NCI-H1092 treated with DMSO at 0.1 percent for 48 hours (cell line): ENCODE results near the gene IAH1.
A peak's percentile ranks its signal among the peaks of the same experiment; 100 is the strongest.

Source experiments
- DNase-seq: peaks from one replicate; lab custom pipeline; 2025; lab: John Stamatoyannopoulos, UW

Gene IAH1, protein sequence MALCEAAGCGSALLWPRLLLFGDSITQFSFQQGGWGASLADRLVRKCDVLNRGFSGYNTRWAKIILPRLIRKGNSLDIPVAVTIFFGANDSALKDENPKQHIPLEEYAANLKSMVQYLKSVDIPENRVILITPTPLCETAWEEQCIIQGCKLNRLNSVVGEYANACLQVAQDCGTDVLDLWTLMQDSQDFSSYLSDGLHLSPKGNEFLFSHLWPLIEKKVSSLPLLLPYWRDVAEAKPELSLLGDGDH

DNA sequence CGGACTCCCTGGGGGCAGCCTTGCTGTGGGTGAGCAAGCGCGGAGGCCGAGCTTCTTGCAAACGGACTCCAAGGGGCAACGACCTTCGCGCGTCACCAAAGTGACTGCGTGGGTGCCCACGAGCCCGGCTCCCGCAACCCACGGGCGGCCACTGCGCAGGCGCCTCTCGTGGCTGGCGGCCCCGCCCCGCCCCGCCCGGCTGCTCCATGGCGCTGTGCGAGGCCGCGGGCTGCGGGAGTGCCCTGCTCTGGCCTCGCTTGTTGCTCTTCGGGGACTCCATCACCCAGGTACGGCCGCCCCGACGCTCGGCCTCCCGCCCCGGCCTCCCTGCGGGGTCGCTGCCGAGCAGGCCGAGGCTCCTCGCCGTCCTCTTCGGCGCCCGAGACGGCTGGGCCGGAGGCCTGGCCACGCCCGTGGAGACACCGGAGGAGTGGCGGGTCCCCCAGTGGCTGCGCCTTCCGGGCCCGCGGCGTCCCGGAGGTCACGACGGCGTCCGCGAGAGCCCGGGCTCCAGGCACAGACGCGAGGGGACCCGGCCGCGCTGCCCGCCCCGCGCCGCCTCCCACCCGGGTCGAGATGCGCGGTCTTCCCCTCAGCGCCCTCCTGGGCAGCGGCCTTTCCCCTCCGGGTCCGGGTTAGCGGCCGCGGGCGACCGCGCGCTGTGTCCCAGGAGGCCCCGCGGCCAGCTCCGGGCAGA is at the start of gene IAH1:
Gene IAH1 (plus strand): TSS at position 191 of the 697 bp plus-strand sequence. CDS start 16 bp downstream, at position 207.
- peak; percentile 18 for DNase-seq

DNA sequence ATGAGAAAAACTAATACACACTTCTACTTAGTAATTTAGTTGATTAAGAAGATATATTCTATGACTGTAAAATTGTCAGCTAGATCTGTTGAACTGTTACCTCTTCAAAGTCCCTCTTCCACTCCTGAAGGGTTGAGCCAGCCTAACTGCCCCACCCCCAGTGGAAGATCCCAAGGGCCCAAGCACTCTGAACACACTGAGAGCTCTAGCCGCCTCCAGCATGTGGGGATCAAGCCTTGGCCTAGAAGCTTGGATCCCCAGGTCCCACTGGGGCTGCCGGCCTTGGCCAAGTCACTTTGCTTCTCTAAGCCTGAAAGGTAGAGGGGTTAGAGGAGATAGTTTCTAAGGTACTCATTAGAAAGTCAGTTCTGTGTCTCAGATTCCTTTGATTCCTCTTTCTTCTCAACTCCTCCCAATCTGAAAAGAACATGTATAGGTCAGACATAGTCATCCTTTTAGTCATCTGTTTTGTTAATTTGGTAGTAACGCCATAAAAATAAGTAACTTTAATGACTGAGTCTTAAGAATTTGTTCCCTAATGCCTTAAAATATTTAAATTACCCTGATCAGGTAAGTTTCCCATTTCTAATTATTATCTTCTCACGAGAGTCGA is 45.3 kb upstream of the IAH1 start:
- DNase-seq: no peak

DNA sequence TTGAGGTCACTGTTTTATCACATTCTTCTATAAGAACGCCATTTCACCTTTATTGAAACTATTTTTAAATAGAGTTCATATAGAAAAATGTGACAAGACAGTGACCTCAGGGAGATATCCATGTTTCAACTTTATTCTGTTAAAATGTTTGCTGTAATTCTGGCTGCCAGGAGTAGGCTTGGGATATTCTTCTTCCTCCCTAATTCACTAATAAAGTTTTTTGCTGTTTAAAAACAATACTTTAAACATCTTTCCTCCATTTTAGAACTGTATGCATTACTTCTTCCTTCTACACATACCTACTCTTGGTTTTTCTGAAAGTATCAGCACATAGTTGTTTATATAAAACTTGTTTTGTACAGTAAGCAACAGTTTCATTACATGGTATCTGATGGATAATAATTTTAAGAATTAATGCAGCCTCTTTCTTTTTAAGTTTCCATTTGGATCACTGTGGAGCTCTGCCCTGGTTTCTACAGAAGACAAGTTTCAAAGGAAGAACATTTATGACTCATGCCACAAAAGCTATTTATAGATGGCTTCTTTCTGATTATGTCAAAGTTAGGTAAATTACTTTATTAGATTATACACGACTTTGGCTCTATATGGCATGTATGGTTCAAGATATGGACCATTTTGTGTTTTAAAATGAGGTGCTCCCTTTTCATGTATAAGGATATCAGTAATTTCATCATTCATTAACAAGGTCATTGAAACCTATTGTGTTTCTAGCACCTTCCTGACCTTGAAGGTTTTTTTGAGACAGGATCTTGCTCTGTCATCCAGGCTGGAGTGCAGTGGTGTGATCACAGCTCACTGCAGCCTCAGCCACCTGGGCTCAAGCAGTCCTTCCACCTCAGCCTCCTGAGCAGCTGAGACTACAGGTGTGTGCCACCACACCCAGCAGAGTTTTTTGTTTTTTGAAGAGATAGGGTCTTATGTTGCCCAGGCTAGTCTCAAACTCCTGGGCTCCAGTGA is 43.7 kb upstream of the IAH1 start:
- DNase-seq: no peak

DNA sequence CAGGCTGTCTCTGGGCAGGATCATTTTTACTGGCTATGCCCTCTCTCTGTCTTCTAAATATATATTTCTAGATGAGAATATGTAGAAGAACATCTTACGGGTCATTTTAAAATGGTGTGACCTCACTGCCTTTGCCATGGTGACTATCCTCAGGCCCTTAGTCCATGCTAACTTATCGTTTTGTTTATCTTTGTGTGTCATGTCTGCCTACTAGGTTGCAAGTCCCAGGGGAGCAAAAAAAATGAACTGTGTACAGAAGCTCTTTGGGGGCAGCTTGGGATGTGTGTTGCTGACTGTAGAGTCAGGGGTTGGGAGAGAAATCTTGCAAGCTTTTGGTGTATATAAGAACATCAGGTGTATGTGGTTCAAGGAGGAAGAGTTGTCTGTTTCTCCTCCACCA is 39.9 kb upstream of the IAH1 start:
- DNase-seq: no peak

DNA sequence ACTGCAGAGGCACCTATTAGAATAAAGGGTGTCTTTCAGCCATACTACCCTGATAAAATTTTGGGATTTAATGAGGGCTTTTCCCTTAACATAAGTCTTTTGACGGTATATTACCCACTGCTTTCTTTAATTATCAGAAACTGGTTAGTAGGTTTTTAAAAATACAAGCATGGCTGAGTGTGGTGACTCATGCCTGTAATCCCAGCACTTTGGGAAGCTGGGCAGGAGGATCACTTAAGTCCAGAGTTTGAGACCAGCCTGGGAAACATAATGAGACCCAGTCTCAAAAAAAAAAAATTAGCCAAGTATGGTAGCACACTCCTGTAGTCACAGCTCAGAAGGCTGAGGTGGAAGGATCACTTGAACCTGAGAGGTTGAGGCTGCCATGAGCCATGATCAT is 34.8 kb upstream of the IAH1 start:
- DNase-seq: no peak

DNA sequence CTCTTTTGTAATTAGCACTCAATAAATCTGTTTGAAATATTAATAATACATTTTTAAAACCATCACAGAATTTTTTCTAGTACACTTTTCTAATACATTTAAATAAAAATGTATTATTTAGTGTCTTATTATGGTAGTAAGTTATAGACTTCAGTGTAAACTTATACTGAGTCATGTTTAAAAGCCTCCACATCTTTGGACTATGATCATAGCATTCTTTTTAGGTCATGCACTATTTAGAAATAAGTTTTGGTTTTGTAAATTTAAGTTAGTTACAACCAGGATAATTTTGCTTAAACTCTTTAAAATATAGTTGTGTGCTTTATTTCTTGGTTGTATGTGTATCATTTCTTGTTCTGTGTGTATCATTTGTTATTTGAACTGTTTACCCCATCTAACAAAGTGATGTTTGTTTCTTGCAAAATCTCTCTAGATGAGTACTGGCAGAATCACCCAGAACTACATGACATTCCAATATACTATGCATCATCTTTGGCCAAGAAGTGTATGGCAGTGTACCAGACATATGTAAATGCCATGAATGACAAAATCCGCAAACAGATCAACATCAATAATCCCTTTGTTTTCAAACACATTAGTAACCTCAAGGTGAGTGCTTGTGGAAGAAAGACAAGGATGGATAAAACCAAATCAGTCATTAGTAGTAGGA is 34.2 kb upstream of the IAH1 start:
- no peak for DNase-seq

DNA sequence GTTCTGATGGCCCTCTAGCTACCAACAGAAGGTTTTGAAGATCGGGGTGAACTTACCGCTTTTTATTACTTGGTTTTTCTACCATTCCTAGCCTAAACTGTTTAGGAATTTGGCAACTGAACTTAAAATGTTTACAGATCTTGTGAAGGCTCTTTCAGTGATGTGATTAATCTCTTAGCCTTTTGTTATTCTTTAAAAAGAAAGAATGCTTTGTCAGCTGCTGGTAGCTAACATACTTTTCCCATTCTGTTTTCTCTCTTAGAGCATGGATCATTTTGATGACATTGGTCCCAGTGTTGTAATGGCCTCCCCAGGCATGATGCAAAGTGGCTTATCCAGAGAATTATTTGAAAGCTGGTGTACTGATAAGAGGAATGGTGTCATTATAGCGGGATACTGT is 32.8 kb upstream of the IAH1 start:
- no peak for DNase-seq

DNA sequence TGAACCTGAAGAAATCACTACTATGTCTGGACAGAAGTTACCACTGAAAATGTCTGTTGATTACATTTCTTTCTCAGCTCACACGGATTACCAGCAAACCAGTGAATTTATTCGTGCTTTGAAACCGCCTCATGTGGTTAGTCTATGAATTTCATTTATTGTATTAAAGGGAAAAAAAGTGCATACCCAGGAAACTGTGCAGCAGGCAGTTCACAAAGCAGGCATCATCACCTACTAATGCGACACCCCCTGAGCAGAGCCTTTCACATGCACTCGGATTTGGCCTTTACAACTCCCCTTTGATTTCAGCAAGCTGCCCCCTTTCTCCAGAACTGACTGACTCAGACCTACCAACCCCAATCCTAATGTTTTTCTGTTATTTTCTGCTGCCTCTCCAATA is 30.8 kb upstream of the IAH1 start:
- DNase-seq: no peak

DNA sequence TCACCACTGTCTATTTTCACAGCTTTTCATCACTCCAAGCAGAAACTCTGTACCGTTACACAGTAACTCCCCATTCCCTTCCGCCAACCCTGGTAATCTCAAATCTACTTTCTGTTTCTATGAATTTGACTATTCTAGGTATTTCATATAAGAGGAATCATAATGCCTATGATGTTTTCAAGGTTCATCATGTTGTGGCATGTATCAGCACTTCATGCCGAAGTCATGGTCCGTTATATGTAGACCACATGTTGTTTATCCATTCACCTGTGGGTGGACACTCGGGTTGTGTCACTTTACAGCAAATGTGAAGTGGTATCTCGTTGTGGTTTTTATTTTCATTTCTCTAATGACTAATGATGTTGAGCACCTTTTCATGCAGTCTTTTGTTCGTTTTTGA is 29.3 kb upstream of the IAH1 start:
- DNase-seq: no peak

DNA sequence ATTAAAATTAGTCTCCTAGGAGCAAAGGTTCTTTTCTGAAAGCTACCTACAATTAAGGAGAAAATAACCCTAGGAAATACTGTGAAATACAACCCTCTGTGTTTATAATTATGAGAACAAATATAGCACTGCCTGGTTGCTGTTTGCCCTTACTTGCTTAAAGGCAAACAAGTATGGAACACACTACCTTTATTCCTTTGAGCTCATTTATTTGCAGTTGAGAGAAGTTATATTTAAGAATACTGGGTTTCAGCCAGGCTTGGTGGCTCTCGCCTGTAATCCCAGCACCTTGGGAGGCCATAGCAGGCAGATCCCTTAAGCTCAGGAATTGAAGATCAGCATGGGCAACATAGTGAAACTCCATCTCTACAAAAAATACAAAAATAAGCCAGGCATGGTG is 23.1 kb upstream of the IAH1 start:
- no peak for DNase-seq

DNA sequence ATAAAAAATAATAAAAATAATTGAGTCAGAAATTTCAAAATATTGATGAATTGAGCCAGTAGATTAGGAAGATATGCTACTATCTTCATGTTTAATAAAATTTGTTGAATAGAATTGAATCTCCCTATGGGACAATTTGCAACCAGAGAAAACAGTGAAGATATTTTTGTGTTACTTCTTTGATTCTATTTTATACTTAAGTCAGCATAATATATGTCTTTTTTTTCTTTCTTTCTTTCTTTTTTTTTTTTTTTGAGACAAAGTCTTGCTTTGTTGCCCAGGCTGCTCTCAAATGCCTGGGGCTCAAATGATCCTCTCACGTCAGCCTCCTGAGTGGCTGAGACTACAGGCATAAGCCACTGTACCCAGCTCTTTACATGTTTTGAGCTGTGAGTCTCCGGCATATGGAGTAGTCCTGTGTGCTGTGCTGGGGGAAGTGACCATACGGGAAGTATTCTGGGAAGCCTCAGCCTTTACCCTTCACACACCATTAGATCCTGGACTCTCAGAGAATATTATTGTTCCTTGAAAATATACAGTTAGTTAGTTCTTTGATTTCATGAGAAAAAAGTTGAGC is 13.8 kb upstream of the IAH1 start:
- DNase-seq: no peak

DNA sequence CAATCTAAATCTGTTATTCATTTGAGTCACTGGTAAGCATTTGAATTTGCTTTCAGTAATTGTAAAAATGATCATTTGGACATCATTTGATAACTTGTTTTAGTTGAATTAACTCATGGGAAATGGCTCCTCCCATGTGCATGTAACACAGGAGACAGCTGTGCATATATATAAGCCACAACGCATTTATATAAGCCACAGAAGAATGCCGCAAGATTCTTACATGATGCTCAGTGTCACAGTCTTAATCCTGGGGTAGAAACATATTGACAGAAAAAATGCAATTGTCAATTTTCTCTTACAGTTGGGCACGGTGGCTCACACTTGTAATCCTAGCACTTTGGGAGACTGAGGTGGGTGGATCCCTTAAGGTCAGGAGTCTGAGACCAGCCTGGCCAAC is 13.3 kb upstream of the IAH1 start:
- DNase-seq: no peak

DNA sequence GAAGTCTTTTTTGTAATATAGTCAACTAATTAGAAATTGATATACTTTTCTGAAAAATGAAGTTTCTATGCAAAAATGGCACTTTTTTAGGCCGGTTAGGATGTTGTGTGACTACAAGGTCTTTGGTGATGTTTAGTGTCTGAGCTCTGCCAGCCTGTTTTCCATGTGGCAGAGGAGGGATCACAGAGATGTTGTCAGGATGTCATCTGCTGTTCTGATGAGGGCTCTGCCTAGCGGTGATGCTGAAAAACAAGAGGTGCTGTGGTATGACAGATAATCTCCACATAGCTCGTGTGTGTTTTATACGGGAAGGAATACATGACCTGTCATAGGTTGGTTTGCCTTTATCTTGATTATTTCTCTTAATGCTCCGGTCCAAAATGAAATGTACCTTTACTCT is 12.0 kb upstream of the IAH1 start:
- DNase-seq: no peak

DNA sequence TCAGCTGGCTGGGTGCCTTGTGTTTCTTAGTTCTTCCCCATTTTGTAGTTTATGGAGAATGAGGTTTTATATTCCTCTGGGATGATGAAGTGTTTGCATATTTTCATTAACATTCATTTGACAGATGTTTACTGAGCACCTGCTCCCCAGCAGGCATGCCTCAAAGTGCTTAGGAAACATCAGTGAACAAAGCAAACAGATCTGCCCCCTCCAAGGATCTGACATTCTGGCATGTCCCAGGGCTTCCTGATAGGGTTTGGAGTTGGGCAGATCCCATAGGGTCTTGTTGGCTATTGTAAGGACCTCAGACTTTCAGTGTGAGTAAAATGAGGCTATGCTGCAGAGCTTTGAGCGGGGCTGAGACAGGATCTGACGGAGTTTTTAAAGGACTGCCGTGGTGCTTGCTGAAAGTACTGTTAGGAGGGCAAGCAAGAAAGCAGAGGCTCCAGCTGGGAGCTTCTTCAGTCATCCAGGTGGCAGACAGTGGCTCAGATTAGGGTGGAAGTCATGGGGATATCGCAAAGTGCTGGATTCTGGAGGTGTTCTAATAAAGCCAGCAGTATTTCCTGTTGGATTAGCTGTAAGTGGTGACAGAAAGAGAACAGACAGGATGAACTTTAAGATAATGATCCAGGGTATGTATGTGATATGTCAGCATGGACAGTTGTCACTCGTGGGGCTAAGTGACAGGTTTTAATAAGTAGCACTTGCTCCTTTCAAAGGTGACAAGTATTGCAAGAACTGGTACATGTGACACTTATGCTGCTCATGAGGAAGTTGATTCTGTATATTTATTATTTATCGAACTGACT is 11.3 kb upstream of the IAH1 start:
- DNase-seq: peak; percentile 40

DNA sequence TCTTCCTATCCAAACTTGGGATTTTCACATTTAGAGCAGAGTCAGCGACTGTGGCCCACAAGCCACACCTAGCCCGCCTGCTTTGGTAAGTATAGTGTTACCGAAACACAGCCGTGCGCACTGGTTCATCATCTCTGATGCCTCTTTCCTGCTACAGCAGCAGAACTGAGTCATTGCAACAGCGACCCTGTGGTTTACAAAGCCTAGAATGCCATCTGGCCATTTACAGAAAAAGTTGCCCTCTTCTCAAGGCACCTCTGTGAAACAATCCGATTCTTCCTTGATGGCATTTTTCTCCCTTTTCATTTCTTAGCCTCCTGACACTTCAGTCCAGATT is 10.7 kb upstream of the IAH1 start:
- DNase-seq: no peak

DNA sequence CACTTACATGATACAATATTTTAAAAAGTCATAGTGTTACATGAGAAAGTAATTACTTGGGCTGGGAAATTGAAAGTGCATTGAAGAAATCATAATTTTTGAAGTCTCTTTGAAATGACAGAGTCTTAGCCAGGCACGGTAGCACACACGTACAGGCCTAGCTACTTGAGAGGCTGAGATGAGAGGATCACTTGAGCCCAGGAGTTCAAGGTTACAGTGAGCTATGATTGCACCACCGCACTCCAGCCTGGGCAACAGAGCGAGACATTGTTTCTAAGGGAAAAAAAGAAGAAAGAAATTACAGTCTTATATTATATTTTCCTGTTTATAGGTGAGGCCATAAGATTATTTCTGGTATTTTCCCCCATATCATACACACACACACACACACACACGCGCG is 9.2 kb upstream of the IAH1 start:
- no peak for DNase-seq

DNA sequence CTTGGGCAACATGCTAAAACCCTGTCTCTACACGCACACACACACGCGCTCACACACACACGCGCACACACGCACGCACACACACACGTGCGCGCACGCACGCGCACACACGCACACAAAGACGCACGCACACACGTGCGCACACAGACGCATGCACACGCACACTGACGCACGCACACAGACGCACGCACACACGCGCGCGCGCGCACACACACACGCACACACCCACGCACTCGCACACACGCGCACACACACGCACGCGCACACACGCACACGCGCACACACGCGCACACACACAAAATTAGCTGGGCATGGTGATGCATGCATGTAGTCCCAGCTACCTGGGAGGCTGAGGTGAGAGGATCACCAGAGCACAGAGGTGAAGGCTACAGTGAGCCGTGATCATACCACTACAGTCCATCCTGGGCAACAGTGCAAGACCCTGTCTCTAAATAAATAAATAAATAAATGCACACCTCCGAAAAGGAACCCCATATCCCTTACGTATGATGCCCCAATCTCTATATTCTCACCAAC is 8.1 kb upstream of the IAH1 start:
- DNase-seq: no peak

DNA sequence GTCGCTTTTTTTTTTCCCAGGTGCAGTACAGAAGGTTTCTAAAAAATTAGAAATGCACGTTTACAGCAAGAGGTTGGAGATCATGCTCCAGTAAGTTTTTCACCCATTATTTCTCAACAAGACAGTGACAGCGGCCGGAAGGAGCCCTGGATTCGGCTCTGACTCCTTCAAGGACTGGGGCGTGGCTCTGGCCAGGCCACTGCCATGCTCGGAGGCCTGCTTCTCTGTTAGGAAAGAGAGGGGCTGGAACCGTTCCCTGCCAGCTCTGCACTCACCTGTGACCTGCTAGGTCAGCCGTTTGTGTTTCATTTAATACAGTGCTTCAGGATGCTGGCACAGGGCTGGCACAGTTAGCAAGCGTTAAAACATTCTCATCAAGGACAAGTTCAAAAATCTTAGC is 6.7 kb upstream of the IAH1 start:
- no peak for DNase-seq

DNA sequence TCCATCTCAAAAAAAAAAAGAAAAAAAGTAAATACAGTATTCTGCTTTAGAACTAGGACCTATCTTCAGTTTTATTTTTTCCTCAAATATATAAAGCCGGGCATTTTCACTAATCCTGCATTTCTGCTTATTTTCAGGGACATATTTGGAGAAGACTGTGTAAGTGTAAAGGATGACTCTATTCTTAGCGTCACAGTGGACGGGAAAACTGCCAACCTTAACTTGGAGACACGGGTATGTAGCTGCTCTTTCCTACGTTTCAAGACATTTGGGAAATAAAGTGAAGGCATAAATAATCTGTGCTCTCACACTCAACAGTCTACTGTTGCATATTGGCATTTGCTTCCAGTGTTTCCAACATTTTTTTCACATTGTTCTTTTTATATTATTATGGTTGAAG is 3.1 kb upstream of the IAH1 start:
- no peak for DNase-seq

DNA sequence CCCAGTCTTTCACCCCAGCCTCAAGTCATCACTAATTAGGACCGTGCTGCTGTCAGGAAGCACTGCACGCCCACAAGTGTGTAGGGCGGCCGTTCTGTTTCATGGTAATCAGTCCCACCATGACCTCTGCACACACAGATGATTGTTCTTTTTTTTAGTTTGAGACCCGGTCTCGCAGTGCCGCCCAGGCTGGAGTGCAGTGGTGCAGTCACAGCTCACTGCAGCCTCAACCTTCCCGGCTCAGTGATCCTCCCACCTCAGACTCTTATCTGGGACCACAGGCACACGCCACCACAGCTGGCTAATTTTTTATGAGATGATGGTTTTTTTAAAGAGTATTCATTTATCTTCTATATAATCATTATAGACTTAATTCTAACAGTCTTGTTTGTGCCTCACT is 1.8 kb upstream of the IAH1 start:
- DNase-seq: no peak
